Measurements from ENCODE around the gene KIRREL1. TPM values are rescaled to one million over a fixed set of nuclear protein-coding genes. Genes with fewer than 3 reads are reported as not detected.
A peak's percentile ranks its signal among the peaks of the same experiment; 100 is the strongest.

KIRREL1 gene
- total and polyA plus RNA-seq, 2 of the 8 experiments (the other 6 are each of a cell fraction or from before 2014, with no cell fraction given) = 14.2 to 39.0 TPM

DNA sequence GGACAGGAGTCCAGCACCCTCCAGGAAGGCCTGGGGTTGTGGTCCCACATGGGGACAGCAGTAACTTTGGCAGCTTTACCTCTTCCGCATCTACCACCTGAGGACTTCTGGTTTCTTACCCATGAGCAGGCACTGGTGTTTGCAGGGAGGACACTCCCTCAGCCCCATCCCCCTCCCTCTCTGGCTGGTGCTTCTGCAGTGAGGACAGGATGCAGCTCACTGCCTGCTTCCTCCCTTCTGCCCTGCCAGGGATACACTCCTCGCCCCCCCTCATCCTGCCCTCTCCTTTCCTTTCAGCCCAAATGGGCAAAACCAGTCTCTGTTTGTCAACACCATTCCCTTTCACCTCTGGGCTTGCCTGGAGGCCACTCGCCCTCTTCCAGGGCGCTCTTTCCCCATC lies 62.4 kb downstream of the KIRREL1 start:
- Histone ChIP-seq H3K79me1 (ENCODE audit: low read depth, low read length) (peaks cover 14% of the 10 kb centered on the region), H3K14ac (ENCODE audit: insufficient read length) (no peak overlapping the region), H2BK12ac (ENCODE audit: low read depth, low read length) (no peak overlapping the region), H3K23ac (ENCODE audit: insufficient read length) (no peak overlapping the region), H4K5ac (ENCODE audit: insufficient read length, low read depth, low read length) (no peak overlapping the region), H2BK15ac (ENCODE audit: low read length) (0 out of 2 replicates have a peak overlapping the region, but pooled peaks have one; percentile 32), H4K20me1 (replicated peaks in 1 of 2; ENCODE audit: control insufficient read depth in 1 of 2, insufficient read depth in 2 of 2, low read length in 2 of 2) (peaks cover 2 to 6% of the 10 kb centered on the region in 2 experiments), H3K27me3 (replicated peaks in 1 of 4; ENCODE audit: control insufficient read depth in 3 of 4, extremely low read depth in 1 of 4, insufficient read depth in 3 of 4, low read length in 3 of 4) (no peaks in the 10 kb centered on the region), H2AK5ac (ENCODE audit: low read depth, low read length) (0 out of 2 replicates have a peak overlapping the region, but pooled peaks have one; percentile 34), H2AFZ (ENCODE audit: low read length) (no peak overlapping the region), H4K8ac (ENCODE audit: extremely low read depth, insufficient read depth, low read length) (no peak overlapping the region), H3K4me2 (ENCODE audit: insufficient read depth in 1 of 2, low read depth in 2 of 2, low read length in 2 of 2) (no peak overlapping the region), H3K9me3 (ENCODE audit: insufficient read depth in 2 of 2, low read depth in 1 of 2, low read length in 1 of 2) (no peaks in the 10 kb centered on the region), H3K4ac (replicated peaks; ENCODE audit: insufficient read length, low read depth, low read length) (no peak overlapping the region), H3K18ac (ENCODE audit: extremely low read depth, low read length) (no peak overlapping the region), H3K4me1 (replicated peaks in 1 of 4; ENCODE audit: control insufficient read depth in 3 of 4, insufficient read depth in 4 of 4, low read length in 3 of 4) (peaks cover 1 to 24% (median 12%) of the 10 kb centered on the region in 4 experiments), H2BK120ac (replicated peaks; ENCODE audit: low read depth, low read length) (no peak overlapping the region), H3K4me3 (ENCODE audit: extremely low read depth in 1 of 4, insufficient read depth in 2 of 4, low read depth in 3 of 4, low read length in 4 of 4) (no peak overlapping the region), H3K23me2 (ENCODE audit: low read depth, low read length) (peaks cover 2% of the 10 kb centered on the region; the same call in 1 of the 2 replicates), H3K36me3 (ENCODE audit: control insufficient read depth in 2 of 4, insufficient read depth in 4 of 4, low read length in 3 of 4) (no peaks in the 10 kb centered on the region), H2BK5ac (ENCODE audit: low read depth, low read length) (0 out of 2 replicates have a peak overlapping the region, but pooled peaks have one; percentile 62), H3K79me2 (ENCODE audit: control insufficient read depth in 1 of 2, insufficient read depth in 2 of 2, low read length in 2 of 2) (peaks cover 0 to 20% of the 10 kb centered on the region in 2 experiments; a peak in 1 of 4 replicates), H3K9ac (replicated peaks in 1 of 4; ENCODE audit: extremely low read depth in 1 of 4, low read depth in 3 of 4, low read length in 3 of 4) (no peak overlapping the region), H3K27ac (ENCODE audit: low read depth, low read length) (no peak overlapping the region), H4K91ac (replicated peaks; ENCODE audit: insufficient read length, low read length) (no peak overlapping the region), H3K56ac (replicated peaks; ENCODE audit: insufficient read length, low read depth, low read length) (no peak overlapping the region), H2BK20ac (ENCODE audit: low read length) (no peak overlapping the region)
- DNase-seq (ENCODE audit: low read depth in 1 of 2, low spot score in 2 of 2) (no peak), FAIRE-seq (no peak)
- CTCF ChIA-PET (ENCODE audit: partially characterized antibody) = interaction anchor here (0.7 to 9.0 kb wide), 6 partner anchors 11 to 78 kb away, joined by 3 to 75 read pairs (median 13); partner anchors contain the start of gene KIRREL1
- POLR2A ChIA-PET (ENCODE audit: partially characterized antibody) = interaction anchor here (0.8 to 1.2 kb wide), 2 partner anchors 11 to 21 kb away, joined by 3 to 4 read pairs; no protein-coding TSS in a partner anchor
- 72% methylated on average over 4 of the region's 4 CpGs; no CpG with 5 or more reads in 1 of the 2 experiments for WGBS, 2 experiments (ENCODE audit: extremely low coverage in 1 of 2, insufficient coverage in 1 of 2, insufficient read length in 1 of 2, insufficient replicate concordance in 2 of 2, low coverage in 1 of 2, low lambda C conversion rate in 2 of 2, missing lambda C conversion rate in 1 of 2)
- TF ChIP-seq, protein P1, sequence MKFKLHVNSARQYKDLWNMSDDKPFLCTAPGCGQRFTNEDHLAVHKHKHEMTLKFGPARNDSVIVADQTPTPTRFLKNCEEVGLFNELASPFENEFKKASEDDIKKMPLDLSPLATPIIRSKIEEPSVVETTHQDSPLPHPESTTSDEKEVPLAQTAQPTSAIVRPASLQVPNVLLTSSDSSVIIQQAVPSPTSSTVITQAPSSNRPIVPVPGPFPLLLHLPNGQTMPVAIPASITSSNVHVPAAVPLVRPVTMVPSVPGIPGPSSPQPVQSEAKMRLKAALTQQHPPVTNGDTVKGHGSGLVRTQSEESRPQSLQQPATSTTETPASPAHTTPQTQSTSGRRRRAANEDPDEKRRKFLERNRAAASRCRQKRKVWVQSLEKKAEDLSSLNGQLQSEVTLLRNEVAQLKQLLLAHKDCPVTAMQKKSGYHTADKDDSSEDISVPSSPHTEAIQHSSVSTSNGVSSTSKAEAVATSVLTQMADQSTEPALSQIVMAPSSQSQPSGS (IDR thresholded peaks at IDR 0.05; ENCODE audit: low read length) = no peak
- TF ChIP-seq CHD1 (IDR thresholded peaks at IDR 0.05; ENCODE audit: low read depth, low read length) (no peak), RXRA (IDR thresholded peaks at IDR 0.05; ENCODE audit: insufficient read depth, low read depth, low read length) (no peak), CBX5 (IDR thresholded peaks at IDR 0.05; ENCODE audit: low read depth, low read length) (no peak), SP2 (IDR thresholded peaks at IDR 0.05; ENCODE audit: low read length) (no peak)
